Upper lobe of left lung (tissue), 6 donors: ENCODE results near the gene AGBL1. TPM values are rescaled to one million over a fixed set of nuclear protein-coding genes. Genes with fewer than 3 reads are reported as not detected.
"Not testable (repeated sequence)": the region's sequence is repeated elsewhere in the genome, so short reads cannot be mapped to it uniquely, and the experiment has no call there.

Source experiments
- ATAC-seq, 2 donors: fragments of 200-7000 bp; cut with Tn5 transposase; one replicate each; pipeline ENCODE4 v1.9.1; 2022; ENCODE audit warnings: mild to moderate bottlenecking in 2 of 2, moderate library complexity in 2 of 2; ENCODE audit not compliant: low FRiP score in 2 of 2
- DNase-seq, 2 donors: peaks; one replicate each; pipeline ENCODE4 v3.0.0-alpha.2; 2019 to 2020
- H3K27ac ChIP-seq, 4 donors: fragments of 200-600 bp; sonication (generic); one replicate each; pipeline ENCODE4 v1.5.1; 2016 to 2019
- H3K27me3 ChIP-seq, 4 donors: fragments of 200-600 bp; sonication (generic); one replicate each; pipeline ENCODE4 v1.5.1; 2017 to 2019
- H3K36me3 ChIP-seq, 4 donors: fragments of 200-600 bp; sonication (generic); one replicate each; pipeline ENCODE4 v1.5.1; 2016 to 2019
- H3K4me1 ChIP-seq, 4 donors: fragments of 200-600 bp; sonication (generic); one replicate each; pipeline ENCODE4 v1.5.1; 2018 to 2019
- H3K4me3 ChIP-seq, 4 donors: fragments of 200-600 bp; sonication (generic); one replicate each; pipeline ENCODE4 v1.5.1; 2017 to 2019; ENCODE audit warnings: mild to moderate bottlenecking in 2 of 4, moderate library complexity in 1 of 4
- H3K9me3 ChIP-seq, 4 donors: fragments of 200-600 bp; sonication (generic); one replicate each; pipeline ENCODE4 v1.5.1; 2018 to 2019
- EP300 ChIP-seq, 4 donors: sonication (generic); formaldehyde crosslinking; IDR thresholded peaks; one replicate each; pipeline ENCODE4 v1.5.1; 2017; ENCODE audit warnings: antibody characterized with exemption in 4 of 4, control low read depth in 2 of 4
- POLR2A ChIP-seq, 4 donors: fragments of 450-650 bp; IDR thresholded peaks; one replicate each; pipeline ENCODE4 v1.5.1; 2016 to 2017; ENCODE audit warnings: antibody characterized with exemption in 4 of 4, mild to moderate bottlenecking in 2 of 4
- POLR2AphosphoS5 ChIP-seq, 2 donors: sonication (generic); formaldehyde crosslinking; IDR thresholded peaks; one replicate each; pipeline ENCODE4 v1.5.1; 2017; ENCODE audit warnings: antibody characterized with exemption in 2 of 2
- WGBS, 2 donors: methylation state at CpG; one replicate each; pipeline ENCODE4 v1.1.5; 2017 to 2018; 5-methylcytosine and 5-hydroxymethylcytosine counted together
- total RNA-seq, 6 donors: library from RNA; depleted of rRNA in 4 of 6; stranded (reverse); fragments of >200 nt in 4 of 6; gene quantifications; one replicate each; pipeline versions ENCODE4 v1.1.0 to v1.2.1, GENCODE V29; 2016 to 2021
- TF ChIP-seq, protein P1 (sequence below), 6 experiments: fragments of 450-650 bp in 4 of 6; fragments of 200-600 bp in 2 of 6; sonication (generic) in 2 of 6; IDR thresholded peaks; one replicate each; pipeline ENCODE4 v1.5.1; 2016 to 2019; ENCODE audit warnings: antibody characterized with exemption in 6 of 6
- donor health status: DM: no; HTN: no; CAD: no; lungs with moderate emphysema.
- donor health status: DM: no; HTN: yes; CAD: no; lungs with severe emphysema.

AGBL1 gene
- total RNA-seq, 6 donors from 2014 or later, result 3.1 to 23.0 (median 14.5) TPM

GRCh38 chr15:86439614-86440013 is 359.9 kb downstream of the AGBL1 start:
- DNase-seq, result no peak
- WGBS, 2 donors, result 24 to 41% methylated on average over 4 of the region's 4 CpGs

DNA sequence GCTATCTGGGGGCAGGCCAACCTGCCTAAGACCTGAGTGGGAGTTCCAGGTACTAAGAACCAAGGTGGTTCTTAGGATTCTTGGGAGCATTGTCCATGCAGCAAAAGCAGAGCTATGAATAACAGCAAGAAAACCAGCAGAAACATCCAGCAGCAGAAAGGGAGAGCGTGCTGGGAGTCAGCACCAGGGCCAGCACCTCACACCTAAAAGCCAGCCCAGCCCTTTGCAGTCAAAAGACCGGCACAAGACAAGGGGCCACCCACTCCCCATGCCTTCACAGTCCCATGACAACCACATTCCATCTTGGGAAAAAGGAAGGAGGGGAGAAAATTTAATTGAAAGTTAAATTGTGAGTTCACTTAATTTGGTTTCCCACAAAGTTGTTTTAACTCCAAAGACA is 364.9 kb downstream of the AGBL1 start:
- Histone ChIP-seq H3K4me3 (no peak overlapping the region), H3K9me3 (no peaks in the 10 kb centered on the region), H3K27ac (no peak overlapping the region), H3K27me3 (no peaks in the 10 kb centered on the region), H3K36me3 (no peaks in the 10 kb centered on the region), H3K4me1 (no peaks in the 10 kb centered on the region)
- whole genome bisulfite sequencing, 2 donors, result 13 to 30% methylated on average over 2 of the region's 2 CpGs
- ATAC-seq (no peak), DNase-seq (no peak)
- TF ChIP-seq POLR2A (IDR thresholded peaks at IDR 0.05), result no peak
- no peak for TF ChIP-seq EP300 (IDR thresholded peaks at IDR 0.05)
- TF ChIP-seq, protein P1, sequence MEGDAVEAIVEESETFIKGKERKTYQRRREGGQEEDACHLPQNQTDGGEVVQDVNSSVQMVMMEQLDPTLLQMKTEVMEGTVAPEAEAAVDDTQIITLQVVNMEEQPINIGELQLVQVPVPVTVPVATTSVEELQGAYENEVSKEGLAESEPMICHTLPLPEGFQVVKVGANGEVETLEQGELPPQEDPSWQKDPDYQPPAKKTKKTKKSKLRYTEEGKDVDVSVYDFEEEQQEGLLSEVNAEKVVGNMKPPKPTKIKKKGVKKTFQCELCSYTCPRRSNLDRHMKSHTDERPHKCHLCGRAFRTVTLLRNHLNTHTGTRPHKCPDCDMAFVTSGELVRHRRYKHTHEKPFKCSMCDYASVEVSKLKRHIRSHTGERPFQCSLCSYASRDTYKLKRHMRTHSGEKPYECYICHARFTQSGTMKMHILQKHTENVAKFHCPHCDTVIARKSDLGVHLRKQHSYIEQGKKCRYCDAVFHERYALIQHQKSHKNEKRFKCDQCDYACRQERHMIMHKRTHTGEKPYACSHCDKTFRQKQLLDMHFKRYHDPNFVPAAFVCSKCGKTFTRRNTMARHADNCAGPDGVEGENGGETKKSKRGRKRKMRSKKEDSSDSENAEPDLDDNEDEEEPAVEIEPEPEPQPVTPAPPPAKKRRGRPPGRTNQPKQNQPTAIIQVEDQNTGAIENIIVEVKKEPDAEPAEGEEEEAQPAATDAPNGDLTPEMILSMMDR (IDR thresholded peaks at IDR 0.05), result no peak
- no peak for TF ChIP-seq POLR2AphosphoS5 (IDR thresholded peaks at IDR 0.05)

More at GRCh38 chr15:86439614-86440013, 359.9 kb downstream of the AGBL1 start:
- Histone ChIP-seq H3K27ac (no peak overlapping the region), H3K4me1 (no peaks in the 10 kb centered on the region), H3K4me3 (no peak overlapping the region), H3K36me3 (no peaks in the 10 kb centered on the region), H3K9me3 (no peaks in the 10 kb centered on the region), H3K27me3 (no peaks in the 10 kb centered on the region)
- no peak for ATAC-seq
- no peak for TF ChIP-seq POLR2A (IDR thresholded peaks at IDR 0.05)
- peak in 1 of 2 donors; percentile 25 for TF ChIP-seq POLR2AphosphoS5 (IDR thresholded peaks at IDR 0.05)

DNA sequence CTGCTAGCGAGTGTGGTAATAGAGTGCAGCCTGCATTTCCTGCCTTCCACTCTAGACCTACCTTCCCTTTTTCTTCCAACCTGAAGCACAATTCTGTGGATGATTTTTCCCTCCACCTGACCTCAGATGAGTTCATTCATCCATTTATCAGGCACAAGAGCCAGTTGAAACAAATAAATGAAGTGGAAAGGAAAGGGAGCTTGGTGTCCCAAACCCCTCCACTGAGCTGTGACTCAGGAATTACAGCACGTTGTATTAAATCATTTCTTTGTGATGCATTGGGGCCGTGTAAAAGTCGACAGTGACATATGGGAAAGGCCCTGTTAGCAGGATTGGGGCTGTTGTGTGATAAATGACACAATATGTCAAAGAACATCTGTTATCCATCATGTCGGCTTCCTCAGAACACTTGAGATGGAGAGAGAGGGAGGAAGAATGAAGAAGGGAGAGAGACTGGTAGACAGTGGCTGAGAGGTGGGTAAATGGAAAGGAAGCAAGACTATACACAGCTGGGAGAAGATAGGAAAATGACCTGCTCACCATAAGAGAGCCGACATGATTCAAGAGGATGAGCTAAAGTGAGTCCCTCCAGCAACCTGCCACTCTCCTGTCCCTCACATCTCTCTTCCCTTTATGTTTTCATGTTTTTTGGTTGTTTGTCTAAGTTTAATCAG is 366.0 kb downstream of the AGBL1 start:
- TF ChIP-seq, protein P1 (IDR thresholded peaks at IDR 0.05), result no peak
- Histone ChIP-seq H3K4me3 (no peak overlapping the region), H3K27ac (no peak overlapping the region), H3K36me3 (no peaks in the 10 kb centered on the region), H3K27me3 (no peaks in the 10 kb centered on the region), H3K9me3 (no peaks in the 10 kb centered on the region), H3K4me1 (no peaks in the 10 kb centered on the region)
- DNase-seq (no peak), ATAC-seq (no peak)
- WGBS, 2 donors, result 50 to 63% methylated on average over 6 of the region's 6 CpGs

DNA sequence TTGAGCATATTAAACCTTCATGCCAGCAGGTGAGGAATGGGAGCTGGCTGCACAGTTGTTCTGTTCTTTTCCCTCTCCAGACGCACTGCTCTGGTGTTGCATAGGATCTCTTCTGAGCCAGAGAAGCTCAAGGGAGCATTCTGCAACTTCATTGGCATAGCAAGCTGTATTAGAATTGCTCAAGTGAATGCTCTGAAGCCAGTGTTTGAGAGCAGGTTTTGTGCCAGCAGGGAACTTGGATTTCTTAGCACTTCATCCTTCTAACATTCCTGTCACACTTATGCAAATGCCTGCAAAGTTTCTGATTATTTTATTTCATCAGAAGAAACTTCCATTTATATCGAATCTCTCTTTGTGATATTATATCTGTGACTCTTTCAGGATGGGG is 366.6 kb downstream of the AGBL1 start:
- H3K36me3 ChIP-seq, result no peaks in the 10 kb centered on the region
- DNase-seq, result no peak
- no peak for ATAC-seq
- H3K4me1 ChIP-seq, result no peaks in the 10 kb centered on the region
- H3K27me3 ChIP-seq, result no peaks in the 10 kb centered on the region
- H3K9me3 ChIP-seq, result no peaks in the 10 kb centered on the region
- TF ChIP-seq POLR2AphosphoS5 (IDR thresholded peaks at IDR 0.05) (no peak), EP300 (IDR thresholded peaks at IDR 0.05) (no peak), POLR2A (IDR thresholded peaks at IDR 0.05) (no peak)
- TF ChIP-seq, protein P1 (IDR thresholded peaks at IDR 0.05), result no peak
- WGBS, 2 donors, result 49 to 65% methylated on average over 2 of the region's 2 CpGs
- no peak overlapping the region for H3K4me3 ChIP-seq
- H3K27ac ChIP-seq, result no peak overlapping the region

GRCh38 chr15:86465470-86466039 is 385.9 kb downstream of the AGBL1 start:
- ATAC-seq, DNase-seq: not testable (repeated sequence)

DNA sequence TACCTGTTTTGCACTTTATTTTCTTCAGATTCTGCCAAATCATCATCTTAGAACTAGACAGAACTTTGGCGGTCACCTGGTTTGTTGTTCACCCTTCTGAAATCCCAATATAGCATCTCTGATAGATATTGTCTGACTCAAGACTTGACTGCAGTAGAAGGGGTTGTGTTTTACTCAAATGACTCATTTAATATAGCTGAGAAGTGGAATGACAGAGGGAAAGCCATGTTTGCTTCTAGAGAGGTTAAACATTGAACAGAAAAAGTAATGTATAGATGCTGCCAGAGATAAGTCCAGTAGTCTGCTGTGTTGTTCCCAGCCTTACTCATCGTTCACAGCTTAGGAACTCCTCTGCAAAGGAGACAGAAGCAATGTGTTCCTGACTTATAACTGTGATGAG is 402.0 kb downstream of the AGBL1 start:
- H3K27ac ChIP-seq, result no peak overlapping the region
- H3K36me3 ChIP-seq, result no peaks in the 10 kb centered on the region
- 75 to 84% methylated on average over 2 of the region's 2 CpGs for WGBS, 2 donors
- TF ChIP-seq POLR2AphosphoS5 (IDR thresholded peaks at IDR 0.05) (no peak), POLR2A (IDR thresholded peaks at IDR 0.05) (no peak), EP300 (IDR thresholded peaks at IDR 0.05) (no peak)
- TF ChIP-seq, protein P1 (IDR thresholded peaks at IDR 0.05), result no peak
- DNase-seq, result no peak
- H3K27me3 ChIP-seq, result no peaks in the 10 kb centered on the region
- H3K4me3 ChIP-seq, result no peak overlapping the region
- H3K4me1 ChIP-seq, result no peaks in the 10 kb centered on the region
- no peaks in the 10 kb centered on the region for H3K9me3 ChIP-seq
- ATAC-seq, result no peak

More at GRCh38 chr15:86465470-86466039, 385.9 kb downstream of the AGBL1 start:
- 83 to 85% methylated on average over 8 of the region's 8 CpGs for WGBS, 2 donors
- H3K27ac ChIP-seq, H3K27me3 ChIP-seq, H3K4me3 ChIP-seq, H3K36me3 ChIP-seq, H3K4me1 ChIP-seq: not testable (repeated sequence)
- H3K9me3 ChIP-seq, result peaks cover 0 to 19% (median 0%) of the 10 kb centered on the region in 4 donors
